Measurements from ENCODE around the gene ST7. TPM values are rescaled to one million over a fixed set of nuclear protein-coding genes. Genes with fewer than 3 reads are reported as not detected.
A peak's percentile ranks its signal among the peaks of the same experiment; 100 is the strongest.

ST7 gene
- polyA plus RNA-seq, 1 donor (not counting 4 experiments of a cell fraction or from before 2014, with no cell fraction given), result 16.9 TPM

- Histone ChIP-seq H3K4me2 (ENCODE audit: control insufficient read depth, extremely low read depth, insufficient read depth, low read depth, low read length) (peak overlapping the region; percentile 39), H3K9me3 (ENCODE audit: control insufficient read depth, low read depth, low read length) (no peaks in the 10 kb centered on the region), H3K4me1 (ENCODE audit: control insufficient read depth, extremely low read depth, insufficient read depth, low read length) (peaks cover 45% of the 10 kb centered on the region), H3K27ac (ENCODE audit: control insufficient read depth, insufficient read depth, low read length) (no peak overlapping the region), H2AFZ (ENCODE audit: control insufficient read depth, low read length) (no peak overlapping the region), H3K9ac (ENCODE audit: control insufficient read depth, extremely low read depth, insufficient read depth, low read length) (no peak overlapping the region), H3K4me3 (ENCODE audit: control insufficient read depth in 2 of 3, extremely low read depth in 1 of 3, insufficient read depth in 2 of 3, low read depth in 1 of 3, low read length in 3 of 3) (no peak overlapping the region), H3K9me1 (ENCODE audit: control insufficient read depth, extremely low read depth, insufficient read depth, low read length) (no peaks in the 10 kb centered on the region), H3K27me3 (ENCODE audit: control insufficient read depth, extremely low read depth, insufficient read depth, low read length) (no peaks in the 10 kb centered on the region), H3K36me3 (ENCODE audit: control insufficient read depth in 2 of 2, extremely low read depth in 1 of 2, insufficient read depth in 2 of 2, low read length in 2 of 2) (no peaks in the 10 kb centered on the region), H4K20me1 (ENCODE audit: control insufficient read depth, extremely low read depth, insufficient read depth, low read length) (no peaks in the 10 kb centered on the region), H3K79me2 (ENCODE audit: control insufficient read depth, insufficient read depth, low read length) (no peaks in the 10 kb centered on the region)
- DNase-seq (ENCODE audit: low read depth, low spot score) (no peak), FAIRE-seq (no peak)
- dilution Hi-C loops (cut with MboI; ENCODE audit: extremely low pct_ligation_motif_present, low sequenced_read_pairs), result no loop called here
- no peak for TF ChIP-seq CTCF (optimal IDR thresholded peaks at IDR 0.05 in 1 of 3, IDR thresholded peaks at IDR 0.05 in 1 of 3, conservative IDR thresholded peaks at IDR 0.05 in 1 of 3; ENCODE audit: extremely low read depth in 1 of 3, insufficient read depth in 2 of 3, low read length in 3 of 3)
- TF ChIP-seq EZH2 (IDR thresholded peaks at IDR 0.05; ENCODE audit: low read length), result no peak
Observed at GRCh38 chr7:117017702-117018266, 64.5 kb downstream of the ST7 start.

- FAIRE-seq, result no peak
Observed at GRCh38 chr7:117018713-117019112, 65.4 kb downstream of the ST7 start.

More at GRCh38 chr7:117018713-117019112, 65.4 kb downstream of the ST7 start:
- Histone ChIP-seq H3K27ac (ENCODE audit: control insufficient read depth, insufficient read depth, low read length) (no peak overlapping the region), H3K36me3 (ENCODE audit: control insufficient read depth in 2 of 2, extremely low read depth in 1 of 2, insufficient read depth in 2 of 2, low read length in 2 of 2) (no peaks in the 10 kb centered on the region), H3K9me1 (ENCODE audit: control insufficient read depth, extremely low read depth, insufficient read depth, low read length) (no peaks in the 10 kb centered on the region), H3K9me3 (ENCODE audit: control insufficient read depth, low read depth, low read length) (no peaks in the 10 kb centered on the region), H3K27me3 (ENCODE audit: control insufficient read depth, extremely low read depth, insufficient read depth, low read length) (no peaks in the 10 kb centered on the region), H3K4me3 (ENCODE audit: control insufficient read depth in 2 of 3, extremely low read depth in 1 of 3, insufficient read depth in 2 of 3, low read depth in 1 of 3, low read length in 3 of 3) (no peak overlapping the region), H3K9ac (ENCODE audit: control insufficient read depth, extremely low read depth, insufficient read depth, low read length) (no peak overlapping the region), H2AFZ (ENCODE audit: control insufficient read depth, low read length) (no peak overlapping the region), H3K4me1 (ENCODE audit: control insufficient read depth, extremely low read depth, insufficient read depth, low read length) (peaks cover 45% of the 10 kb centered on the region), H4K20me1 (ENCODE audit: control insufficient read depth, extremely low read depth, insufficient read depth, low read length) (no peaks in the 10 kb centered on the region), H3K79me2 (ENCODE audit: control insufficient read depth, insufficient read depth, low read length) (no peaks in the 10 kb centered on the region), H3K4me2 (ENCODE audit: control insufficient read depth, extremely low read depth, insufficient read depth, low read depth, low read length) (no peak overlapping the region)
- dilution Hi-C loops (cut with MboI; ENCODE audit: extremely low pct_ligation_motif_present, low sequenced_read_pairs), result no loop called here
- no peak for DNase-seq (ENCODE audit: low read depth, low spot score)
- no peak for TF ChIP-seq CTCF (optimal IDR thresholded peaks at IDR 0.05 in 1 of 3, IDR thresholded peaks at IDR 0.05 in 1 of 3, conservative IDR thresholded peaks at IDR 0.05 in 1 of 3; ENCODE audit: extremely low read depth in 1 of 3, insufficient read depth in 2 of 3, low read length in 3 of 3)
